HepG2 (cell line): ENCODE results near the gene EYA2. TPM values are rescaled to one million over a fixed set of nuclear protein-coding genes. Genes with fewer than 3 reads are reported as not detected.

Source experiments
- CENPT ChIP-seq: sonication (generic); formaldehyde crosslinking; IDR thresholded peaks from 2 replicates; pipeline ENCODE4 v1.8.0; 2022; ENCODE audit warnings: low read depth, mild to moderate bottlenecking, moderate library complexity, missing genetic modification reagents
- DBP ChIP-seq: sonication (generic); formaldehyde crosslinking; IDR thresholded peaks from 2 replicates; pipeline ENCODE4 v1.4.0; 2020; ENCODE audit warnings: missing genetic modification reagents; ENCODE audit errors: not compliant biosample characterization
- EZH2 ChIP-seq: conservative IDR thresholded peaks from 2 replicates; pipeline ENCODE4 v1.6.1; 2012; ENCODE audit warnings: mild to moderate bottlenecking, low read depth, low read length, moderate library complexity
- FOXP1 ChIP-seq, 2 experiments: fragments of 450-650 bp in 1 of 2; IDR thresholded peaks; 2 replicates each; pipeline ENCODE4 v1.6.1; 2017 to 2018; ENCODE audit warnings: antibody characterized with exemption in 1 of 2
- KLF6 ChIP-seq: IDR thresholded peaks from 2 replicates; pipeline ENCODE4 v1.8.0; 2016; ENCODE audit warnings: missing biosample characterization, missing genetic modification reagents
- MBD4 ChIP-seq: IDR thresholded peaks from 2 replicates; pipeline ENCODE4 v1.6.1; 2012; ENCODE audit warnings: low read length, inconsistent platforms, borderline replicate concordance
- MED8 ChIP-seq: sonication (generic); formaldehyde crosslinking; IDR thresholded peaks from 2 replicates; pipeline ENCODE4 v1.8.1; 2023; ENCODE audit warnings: mild to moderate bottlenecking, missing genetic modification reagents; ENCODE audit not compliant: insufficient replicate concordance
- NFE2 ChIP-seq: sonication (generic); formaldehyde crosslinking; IDR thresholded peaks from 2 replicates; pipeline ENCODE4 v1.4.0; 2020; ENCODE audit warnings: missing genetic modification reagents
- NPAS2 ChIP-seq: sonication (generic); formaldehyde crosslinking; IDR thresholded peaks from 2 replicates; pipeline ENCODE4 v1.8.0; 2022; ENCODE audit warnings: mild to moderate bottlenecking, missing genetic modification reagents, borderline replicate concordance
- PHF21A ChIP-seq: sonication (generic); formaldehyde crosslinking; IDR thresholded peaks from 2 replicates; pipeline ENCODE4 v1.5.0; 2020; ENCODE audit warnings: mild to moderate bottlenecking, missing genetic modification reagents
- SMAD9 ChIP-seq: sonication (generic); formaldehyde crosslinking; IDR thresholded peaks from 2 replicates; pipeline ENCODE4 v1.5.1; 2020; ENCODE audit warnings: mild to moderate bottlenecking, missing genetic modification reagents
- SPEN ChIP-seq: sonication (generic); formaldehyde crosslinking; IDR thresholded peaks from 2 replicates; pipeline ENCODE4 v1.5.1; 2020; ENCODE audit warnings: low read depth, mild to moderate bottlenecking, missing genetic modification reagents
- TBP ChIP-seq: sonication (generic); formaldehyde crosslinking; IDR thresholded peaks from 2 replicates; pipeline ENCODE4 v1.5.0; 2020; ENCODE audit warnings: missing genetic modification reagents
- ZBTB33 ChIP-seq: sonication (generic); formaldehyde crosslinking; IDR thresholded peaks from 2 replicates; pipeline ENCODE4 v1.4.0; 2020; ENCODE audit warnings: missing genetic modification reagents
- ZNF280D ChIP-seq: sonication (generic); formaldehyde crosslinking; IDR thresholded peaks from 2 replicates; pipeline ENCODE4 v1.5.1; 2020; ENCODE audit warnings: mild to moderate bottlenecking, missing genetic modification reagents
- ZNF335 ChIP-seq: sonication (generic); formaldehyde crosslinking; IDR thresholded peaks from 2 replicates; pipeline ENCODE4 v1.4.0; 2020; ENCODE audit warnings: missing genetic modification reagents
- ZNF354B ChIP-seq: sonication (generic); formaldehyde crosslinking; IDR thresholded peaks from 2 replicates; pipeline ENCODE4 v1.8.0; 2022; ENCODE audit warnings: mild to moderate bottlenecking, missing genetic modification reagents
- ZNF430 ChIP-seq: sonication (generic); formaldehyde crosslinking; IDR thresholded peaks from 2 replicates; pipeline ENCODE4 v1.9.0; 2021; ENCODE audit warnings: mild to moderate bottlenecking, missing genetic modification reagents
- ZNF839 ChIP-seq: sonication (generic); formaldehyde crosslinking; IDR thresholded peaks from 2 replicates; pipeline ENCODE4 v1.4.0; 2020; ENCODE audit warnings: missing genetic modification reagents, mild to moderate bottlenecking, borderline replicate concordance
- ZNF879 ChIP-seq: sonication (generic); formaldehyde crosslinking; IDR thresholded peaks from 2 replicates; pipeline ENCODE4 v1.8.1; 2023; ENCODE audit warnings: missing genetic modification reagents
- polyA plus RNA-seq, 8 experiments: library from polyadenylated mRNA; depleted of rRNA in 3 of 8; stranded (reverse) in 7 of 8; unstranded in 1 of 8; fragments of >200 nt; fragmentation: Illumina TruSeq in 4 of 8; extraction: Trizol in 4 of 8; gene quantifications; 2 replicates each; pipeline versions ENCODE4 v1.2.1 to v1.2.3, GENCODE V29; 2011 to 2016; ENCODE audit warnings: low read depth in 4 of 8, missing spikeins in 1 of 8, mixed read lengths in 1 of 8; ENCODE audit not compliant: insufficient read depth in 1 of 8
- total RNA-seq, 5 experiments: library from RNA; depleted of rRNA; stranded (reverse); fragments of >200 nt; fragmentation: Illumina TruSeq; extraction: Trizol; gene quantifications; 2 replicates each; pipeline ENCODE4 v1.2.3, GENCODE V29; 2016; ENCODE audit warnings: low read depth in 1 of 5
- TF ChIP-seq, protein P1 (sequence below): sonication (generic); formaldehyde crosslinking; IDR thresholded peaks from 2 replicates; pipeline ENCODE4 v1.4.0; 2020; ENCODE audit warnings: mild to moderate bottlenecking, missing genetic modification reagents
- TF ChIP-seq, protein P2 (sequence below): sonication (generic); formaldehyde crosslinking; IDR thresholded peaks from 2 replicates; pipeline ENCODE4 v1.8.1; 2023; ENCODE audit warnings: mild to moderate bottlenecking, moderate library complexity, missing genetic modification reagents

EYA2 gene
- total and polyA plus RNA-seq, 2 of the 13 experiments (the other 11 are each of a cell fraction or from before 2014, with no cell fraction given): not detected

DNA sequence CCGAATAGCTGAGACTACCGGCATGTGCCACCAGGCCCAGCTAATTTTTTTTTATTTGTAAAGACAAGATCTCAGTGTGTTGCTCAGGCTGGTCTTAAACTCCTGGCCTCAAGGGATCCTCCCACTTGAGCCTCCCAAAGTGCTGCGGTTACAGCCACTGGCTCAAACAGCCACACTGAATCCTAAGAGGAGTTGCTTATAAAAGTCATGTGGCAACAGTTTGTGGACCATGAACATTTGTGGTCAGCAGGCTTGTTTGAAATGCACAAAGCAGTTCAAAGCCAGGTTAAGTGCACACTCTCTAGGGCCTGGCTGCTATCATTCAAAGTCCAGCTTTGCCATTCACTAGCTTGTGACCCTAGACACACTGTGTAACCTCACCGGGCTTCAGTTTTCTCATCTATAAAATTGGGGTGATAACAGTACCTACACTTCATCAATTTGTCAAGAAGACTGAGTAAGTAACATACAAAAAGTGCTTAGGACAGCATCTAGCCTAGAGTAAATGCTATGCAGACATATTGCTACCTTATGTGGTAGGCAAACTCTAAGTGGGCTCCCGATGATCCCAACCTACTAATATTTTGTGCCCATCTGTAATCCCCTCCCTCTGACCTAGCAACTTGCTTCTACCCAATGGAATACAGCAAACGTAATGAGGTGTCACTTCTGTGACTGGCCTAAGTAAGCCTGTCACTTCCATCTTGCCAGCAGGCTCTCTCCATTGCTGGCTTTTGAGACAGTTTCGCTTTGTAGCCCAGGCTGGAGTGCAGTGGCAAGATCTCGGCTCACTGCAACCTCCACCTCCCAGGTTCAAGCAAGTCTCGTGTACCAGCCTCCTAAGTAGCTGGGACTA, 338.9 kb downstream of the EYA2 start (continued):
- TF ChIP-seq ZNF280D (CRISPR knock-in tag) (peak; percentile 69; the same call in 1 of the 2 replicates), MED8 (CRISPR knock-in tag) (peak; percentile 9), FOXP1 (IDR thresholded peaks at IDR 0.05) (no peak), FOXP1 (CRISPR knock-in tag; IDR thresholded peaks at IDR 0.05) (peak; percentile 81; the same call in 1 of the 2 replicates), ZBTB33 (CRISPR knock-in tag) (peak; percentile 82), NFE2 (CRISPR knock-in tag) (0 out of 2 replicates have a peak, but pooled peaks have one; percentile 19), SPEN (peak; percentile 88; the same call in 1 of the 2 replicates), DBP (no peak), TBP (CRISPR knock-in tag) (no peak; the same call in 1 of the 2 replicates), EZH2 (no peak), CENPT (CRISPR knock-in tag) (no peak), ZNF879 (CRISPR knock-in tag) (no peak; the same call in 1 of the 2 replicates), NPAS2 (CRISPR knock-in tag) (no peak), ZNF354B (no peak), MBD4 (peak; percentile 39; the same call in 1 of the 2 replicates), ZNF335 (CRISPR knock-in tag) (peak; percentile 52; the same call in 1 of the 2 replicates), ZNF839 (no peak), ZNF430 (CRISPR knock-in tag) (peak; percentile 87), SMAD9 (CRISPR knock-in tag) (no peak), KLF6 (CRISPR knock-in tag) (peak; percentile 64; the same call in 1 of the 2 replicates), PHF21A (peak; percentile 80; the same call in 1 of the 2 replicates)
- TF ChIP-seq, protein P1, sequence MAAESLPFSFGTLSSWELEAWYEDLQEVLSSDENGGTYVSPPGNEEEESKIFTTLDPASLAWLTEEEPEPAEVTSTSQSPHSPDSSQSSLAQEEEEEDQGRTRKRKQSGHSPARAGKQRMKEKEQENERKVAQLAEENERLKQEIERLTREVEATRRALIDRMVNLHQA (CRISPR knock-in tag): no peak
- TF ChIP-seq, protein P2, sequence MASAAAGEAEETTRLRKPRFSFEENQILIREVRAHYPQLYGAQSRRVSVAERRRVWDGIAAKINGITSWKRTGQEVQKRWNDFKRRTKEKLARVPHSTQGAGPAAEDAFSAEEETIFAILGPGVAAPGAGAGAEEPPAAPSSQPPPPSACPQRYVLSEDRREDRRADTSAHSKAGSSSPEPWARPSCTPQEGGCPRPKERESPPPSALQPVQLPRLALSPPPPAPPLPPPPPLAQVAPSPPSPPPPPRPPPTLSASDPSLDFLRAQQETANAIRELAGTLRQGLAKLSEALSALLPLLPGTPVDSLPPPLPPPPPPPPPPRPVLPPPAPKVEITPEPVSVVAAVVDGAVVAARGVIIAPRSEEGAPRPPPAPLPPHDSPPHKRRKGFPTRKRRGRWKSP (CRISPR knock-in tag): peak; percentile 53; the same call in 1 of the 2 replicates
